ENCODE measurements around the gene EIF3F. TPM values are rescaled to one million over a fixed set of nuclear protein-coding genes. Genes with fewer than 3 reads are reported as not detected.

The EIF3F gene
- total RNA-seq, 1 experiment from 2014 or later = 191 TPM

DNA sequence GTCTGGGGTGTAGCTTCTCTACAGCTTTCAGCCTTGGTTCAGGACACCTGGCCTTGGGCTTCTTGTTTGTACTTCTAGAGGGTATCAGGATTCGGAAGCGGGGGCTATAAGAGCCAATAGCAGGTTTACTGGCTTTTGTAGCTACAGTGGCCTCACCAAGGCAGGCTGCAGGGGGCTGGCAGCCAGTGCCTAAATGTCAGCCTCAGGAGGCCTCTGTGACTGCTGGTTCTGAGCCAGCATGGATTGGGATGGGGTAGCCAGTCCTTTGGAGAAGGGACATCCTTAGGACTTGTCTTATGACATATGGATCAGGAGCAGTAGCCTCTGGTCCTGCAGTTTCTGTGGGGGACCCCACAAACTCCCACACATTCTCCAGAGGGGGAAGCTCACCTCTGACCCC is 29.9 kb downstream of the EIF3F start:
- H3K9me3 ChIP-seq (ENCODE audit: insufficient read depth, low read depth) = no peaks in the 10 kb centered on the region
- H3K79me2 ChIP-seq (ENCODE audit: low read depth) = no peaks in the 10 kb centered on the region
- BruUV-seq (replicated peaks) = no TSS peak
- TF ChIP-seq CTCF (conservative IDR thresholded peaks at IDR 0.05) (no peak), EZH2 (IDR thresholded peaks at IDR 0.05; ENCODE audit: low read depth) (no peak)
- peaks cover 3% of the 10 kb centered on the region; the same call in 1 of the 2 replicates for H3K27me3 ChIP-seq (ENCODE audit: insufficient read depth, low read depth)
- H2AFZ ChIP-seq = no peak overlapping the region
- no peaks in the 10 kb centered on the region for H4K20me1 ChIP-seq (ENCODE audit: insufficient read depth)
- H3K9me2 ChIP-seq (ENCODE audit: insufficient read depth) = no peaks in the 10 kb centered on the region
- H3K4me2 ChIP-seq = no peak overlapping the region
- H3K36me3 ChIP-seq (ENCODE audit: low read depth) = no peaks in the 10 kb centered on the region
- H3F3A ChIP-seq (ENCODE audit: insufficient read depth, low read depth) = no peaks in the 10 kb centered on the region
- intact Hi-C loops (cut with micrococcal nuclease; ENCODE audit: unreplicated experiment) = no loop called here
- ChIA-PET POLR2A (ENCODE audit: unreplicated experiment) (no interaction called here), CTCF (no interaction called here)
- H3K4me3 ChIP-seq = no peak overlapping the region
- DNase-seq = no peak
- no peaks in the 10 kb centered on the region for H3K4me1 ChIP-seq (replicated peaks; ENCODE audit: insufficient read depth)
- no peak overlapping the region for H3K27ac ChIP-seq

- Histone ChIP-seq H3K27me3 (ENCODE audit: insufficient read depth, low read depth) (peaks cover 3% of the 10 kb centered on the region; the same call in 1 of the 2 replicates), H4K20me1 (ENCODE audit: insufficient read depth) (no peaks in the 10 kb centered on the region), H3K9me2 (ENCODE audit: insufficient read depth) (no peaks in the 10 kb centered on the region), H3K27ac (no peak overlapping the region), H3K9me3 (ENCODE audit: insufficient read depth, low read depth) (no peaks in the 10 kb centered on the region), H3K79me2 (ENCODE audit: low read depth) (no peaks in the 10 kb centered on the region), H3K4me1 (replicated peaks; ENCODE audit: insufficient read depth) (no peaks in the 10 kb centered on the region), H3K4me3 (no peak overlapping the region), H3K36me3 (ENCODE audit: low read depth) (no peaks in the 10 kb centered on the region), H3K4me2 (no peak overlapping the region), H2AFZ (no peak overlapping the region), H3F3A (ENCODE audit: insufficient read depth, low read depth) (no peaks in the 10 kb centered on the region)
- DNase-seq = no peak
- intact Hi-C loops (cut with micrococcal nuclease; ENCODE audit: unreplicated experiment) = no loop called here
- no TSS peak for BruUV-seq (replicated peaks)
- ChIA-PET POLR2A (ENCODE audit: unreplicated experiment) (no interaction called here), CTCF (no interaction called here)
- TF ChIP-seq EZH2 (IDR thresholded peaks at IDR 0.05; ENCODE audit: low read depth) = no peak
- no peak for TF ChIP-seq CTCF (conservative IDR thresholded peaks at IDR 0.05)
These were observed 30.9 kb downstream of the EIF3F start for GRCh38 chr11:8017894-8018483.

DNA sequence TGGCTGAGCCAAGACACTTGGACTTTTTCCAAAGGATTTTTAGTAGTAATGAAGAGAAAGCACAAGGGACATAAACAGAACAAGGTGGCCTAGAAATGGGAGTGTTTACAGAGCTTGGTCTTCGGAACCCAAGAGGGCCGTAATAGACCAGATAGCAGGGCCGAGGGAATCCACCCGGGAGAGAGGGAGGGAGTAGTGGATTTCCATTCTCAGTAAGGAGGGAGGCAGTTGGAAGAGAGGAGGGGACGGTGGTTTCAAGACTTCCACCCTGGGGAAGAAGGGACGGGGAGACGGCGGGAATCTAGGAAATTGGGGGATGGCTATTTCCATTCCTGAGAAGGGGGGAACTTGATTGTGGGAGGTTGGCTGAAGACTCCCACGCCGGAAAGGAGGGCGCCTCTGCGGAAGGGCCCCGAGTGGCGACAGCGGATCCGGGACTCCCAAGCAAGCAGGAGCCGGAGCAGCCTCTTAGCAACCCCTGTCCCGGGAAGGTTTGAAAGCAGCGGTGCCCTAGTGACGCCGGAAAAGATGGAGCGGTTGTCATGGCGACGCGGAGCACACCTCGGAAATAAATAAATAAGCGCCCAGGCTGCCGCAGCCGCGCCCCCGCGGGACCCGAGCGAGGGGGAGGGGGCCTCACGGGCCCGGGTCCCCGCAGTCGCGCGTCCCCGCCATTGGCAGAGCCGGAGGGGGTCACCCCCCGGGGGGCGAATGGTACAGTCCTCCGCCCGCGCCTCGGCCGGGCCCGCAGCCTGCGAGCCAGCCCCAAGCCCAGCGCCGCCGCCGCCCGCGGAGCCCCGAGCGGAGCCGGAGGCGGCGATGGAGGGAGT is 31.6 kb downstream of the EIF3F start:
- Histone ChIP-seq H3K4me3 (no peak overlapping the region), H3F3A (ENCODE audit: insufficient read depth, low read depth) (no peaks in the 10 kb centered on the region), H3K27me3 (ENCODE audit: insufficient read depth, low read depth) (peaks cover 3% of the 10 kb centered on the region; the same call in 1 of the 2 replicates), H3K4me2 (no peak overlapping the region), H3K79me2 (ENCODE audit: low read depth) (no peaks in the 10 kb centered on the region), H3K4me1 (replicated peaks; ENCODE audit: insufficient read depth) (no peaks in the 10 kb centered on the region), H3K36me3 (ENCODE audit: low read depth) (no peaks in the 10 kb centered on the region), H3K27ac (no peak overlapping the region), H2AFZ (no peak overlapping the region), H3K9me3 (ENCODE audit: insufficient read depth, low read depth) (no peaks in the 10 kb centered on the region), H4K20me1 (ENCODE audit: insufficient read depth) (no peaks in the 10 kb centered on the region), H3K9me2 (ENCODE audit: insufficient read depth) (no peaks in the 10 kb centered on the region)
- ChIA-PET CTCF (no interaction called here), POLR2A (ENCODE audit: unreplicated experiment) (no interaction called here)
- TF ChIP-seq EZH2 (IDR thresholded peaks at IDR 0.05; ENCODE audit: low read depth) (no peak), CTCF (conservative IDR thresholded peaks at IDR 0.05) (no peak)
- DNase-seq = no peak
- no TSS peak for BruUV-seq (replicated peaks)
- intact Hi-C loops (cut with micrococcal nuclease; ENCODE audit: unreplicated experiment) = no loop called here

All from PC-9 (cell line).